SK-N-SH (cell line): ENCODE measurements around the gene SEMA3C. TPM values are rescaled to one million over a fixed set of nuclear protein-coding genes. Genes with fewer than 3 reads are reported as not detected.

Experiments used
- CTCF ChIA-PET: fragments of 300-600, 350-600 bp; formaldehyde crosslinking; extraction: SDS; loops from one replicate; lab custom pipeline; 2021; lab: Yijun Ruan, JAX
- POLR2A ChIA-PET: fragments of 350-600 bp; sonication (Branson Sonifier 250); formaldehyde crosslinking; extraction: SDS; loops from one replicate; lab custom pipeline; 2020; ENCODE audit warnings: antibody characterized with exemption, inconsistent platforms; lab: Yijun Ruan, JAX
- DNase-seq: peaks from one replicate; pipeline ENCODE4 v3.0.0; 2012
- H2AFZ ChIP-seq: fragments of 200-600 bp; sonication (generic); 2 replicates; pipeline ENCODE4 v1.8.1; 2016; ENCODE audit warnings: antibody characterized with exemption, mild to moderate bottlenecking, low read depth
- H3F3A ChIP-seq: fragments of 200-600 bp; sonication (generic); replicated peaks from 2 replicates; pipeline ENCODE3; 2016; ENCODE audit warnings: antibody characterized with exemption, mild to moderate bottlenecking; ENCODE audit not compliant: insufficient read depth
- H3K27ac ChIP-seq, 2 experiments: fragments of 200-500 bp in 1 of 2; fragments of 200-600 bp in 1 of 2; sonication (Bioruptor generic) in 1 of 2; sonication (generic), shearing (Covaris generic) in 1 of 2; 2 replicates each; pipeline versions ENCODE4 v1.5.1 to v1.6.1; 2014 to 2016; ENCODE audit warnings: low read depth in 2 of 2, inconsistent platforms in 1 of 2, low read length in 1 of 2, mild to moderate bottlenecking in 1 of 2, mixed read lengths in 1 of 2
- H3K27me3 ChIP-seq: fragments of 200-600 bp; sonication (generic), shearing (Covaris generic); 2 replicates; pipeline ENCODE4 v1.6.1; 2016; ENCODE audit warnings: mixed run types; ENCODE audit not compliant: insufficient read depth
- H3K36me3 ChIP-seq, 2 experiments: fragments of 200-500 bp in 1 of 2; fragments of 200-600 bp in 1 of 2; sonication (Bioruptor generic) in 1 of 2; sonication (generic) in 1 of 2; replicated peaks in 1 of 2; 2 replicates each; pipeline versions ENCODE3 to v1.5.1; 2014 to 2016; ENCODE audit warnings: low read length in 1 of 2, mild to moderate bottlenecking in 1 of 2; ENCODE audit not compliant: insufficient read depth in 2 of 2, control insufficient read depth in 1 of 2
- H3K4me1 ChIP-seq, 2 experiments: fragments of 200-500 bp in 1 of 2; fragments of 200-600 bp in 1 of 2; sonication (Bioruptor generic) in 1 of 2; sonication (generic), shearing (Covaris generic) in 1 of 2; 2 replicates each; pipeline versions ENCODE4 v1.5.1 to v1.6.1; 2014 to 2016; ENCODE audit warnings: low read depth in 1 of 2, low read length in 1 of 2, mixed run types in 1 of 2; ENCODE audit not compliant: insufficient read depth in 2 of 2, control insufficient read depth in 1 of 2
- H3K4me2 ChIP-seq: fragments of 200-600 bp; sonication (generic), shearing (Covaris generic); 2 replicates; pipeline ENCODE4 v1.6.1; 2017; ENCODE audit warnings: mixed run types
- H3K4me3 ChIP-seq, 2 experiments: fragments of 200-500 bp in 1 of 2; fragments of 200-600 bp in 1 of 2; sonication (Bioruptor generic) in 1 of 2; sonication (generic), shearing (Covaris generic) in 1 of 2; 2 replicates each; pipeline versions ENCODE4 v1.5.1 to v1.8.1; 2014 to 2016; ENCODE audit warnings: low read depth in 2 of 2, inconsistent platforms in 1 of 2, low read length in 1 of 2, mild to moderate bottlenecking in 1 of 2, mixed read lengths in 1 of 2, moderate library complexity in 1 of 2
- H3K79me2 ChIP-seq: fragments of 200-600 bp; sonication (generic); 2 replicates; pipeline ENCODE4 v1.8.1; 2017; ENCODE audit warnings: mild to moderate bottlenecking; ENCODE audit not compliant: insufficient read depth
- H3K9ac ChIP-seq: fragments of 200-600 bp; sonication (generic); 2 replicates; pipeline ENCODE4 v1.6.1; 2017; ENCODE audit warnings: mixed run types
- H3K9me2 ChIP-seq: fragments of 200-600 bp; sonication (generic); 2 replicates; pipeline ENCODE4 v1.6.1; 2017; ENCODE audit warnings: mixed run types
- H3K9me3 ChIP-seq: fragments of 200-600 bp; sonication (generic); 2 replicates; pipeline ENCODE4 v1.6.1; 2017; ENCODE audit warnings: mixed run types, mild to moderate bottlenecking, moderate library complexity
- H4K20me1 ChIP-seq: fragments of 200-600 bp; sonication (generic); 2 replicates; pipeline ENCODE4 v1.6.1; 2017; ENCODE audit warnings: mild to moderate bottlenecking, mixed run types; ENCODE audit not compliant: insufficient read depth
- CHD2 ChIP-seq: fragments of 150-350 bp; IDR thresholded peaks from 2 replicates; pipeline ENCODE4 v1.6.1; 2018; ENCODE audit warnings: low read length; ENCODE audit not compliant: partially characterized antibody
- ELF1 ChIP-seq: IDR thresholded peaks from 2 replicates; pipeline ENCODE4 v1.4.0; 2012
- EP300 ChIP-seq, 2 experiments: IDR thresholded peaks; 2 replicates each; pipeline versions ENCODE4 v1.4.0 to v1.6.1; 2012; ENCODE audit warnings: borderline replicate concordance in 1 of 2, low read depth in 1 of 2, low read length in 1 of 2
- GATA2 ChIP-seq: sonication (generic); formaldehyde crosslinking; IDR thresholded peaks from 2 replicates; pipeline ENCODE4 v1.5.0; 2020; ENCODE audit warnings: mild to moderate bottlenecking, missing genetic modification reagents
- MXI1 ChIP-seq: IDR thresholded peaks from 2 replicates; pipeline ENCODE4 v1.6.1; 2012; ENCODE audit warnings: mild to moderate bottlenecking, low read depth, low read length, improper control_type of control experiment
- NFIC ChIP-seq: IDR thresholded peaks from 2 replicates; pipeline ENCODE4 v1.4.0; 2012; ENCODE audit warnings: borderline replicate concordance
- NRF1 ChIP-seq: IDR thresholded peaks from 2 replicates; pipeline ENCODE4 v1.6.1; 2012; ENCODE audit warnings: low read depth, mild to moderate bottlenecking, low read length
- POLR2AphosphoS5 ChIP-seq: IDR thresholded peaks from 2 replicates; pipeline ENCODE4 v1.6.1; 2012; ENCODE audit warnings: low read depth, low read length
- RCOR1 ChIP-seq: fragments of 150-350 bp; IDR thresholded peaks from 2 replicates; pipeline ENCODE4 v1.6.1; 2017; ENCODE audit warnings: antibody characterized with exemption, low read length
- RFX5 ChIP-seq: IDR thresholded peaks from 2 replicates; pipeline ENCODE4 v1.6.1; 2012; ENCODE audit warnings: mild to moderate bottlenecking, improper control_type of control experiment, low read length
- RXRA ChIP-seq: IDR thresholded peaks from 2 replicates; pipeline ENCODE4 v1.4.0; 2012; ENCODE audit warnings: low read depth, mild to moderate bottlenecking, borderline replicate concordance
- SIN3A ChIP-seq: IDR thresholded peaks from 2 replicates; pipeline ENCODE4 v1.6.1; 2012; ENCODE audit warnings: low read depth, mild to moderate bottlenecking, low read length, moderate library complexity, borderline replicate concordance
- SMC3 ChIP-seq: IDR thresholded peaks from 2 replicates; pipeline ENCODE4 v1.6.1; 2012; ENCODE audit warnings: low read depth, low read length, improper control_type of control experiment
- TAF1 ChIP-seq: IDR thresholded peaks from 2 replicates; pipeline ENCODE4 v1.6.1; 2012; ENCODE audit warnings: low read depth, mild to moderate bottlenecking, low read length, moderate library complexity, borderline replicate concordance
- TCF12 ChIP-seq: IDR thresholded peaks from 2 replicates; pipeline ENCODE4 v1.4.0; 2012
- YY1 ChIP-seq: IDR thresholded peaks from 2 replicates; pipeline ENCODE4 v1.4.0; 2012; ENCODE audit warnings: low read depth, mild to moderate bottlenecking
- WGBS: methylation state at CpG from one replicate; pipeline ENCODE4 v1.1.6; 2017; ENCODE audit warnings: low lambda C conversion rate; 5-methylcytosine and 5-hydroxymethylcytosine counted together
- polyA plus RNA-seq, 3 experiments: library from polyadenylated mRNA; depleted of rRNA; stranded (reverse); fragments of >200 nt; gene quantifications; 2 replicates each; pipeline ENCODE4 v1.2.3, GENCODE V29; 2012
- TF ChIP-seq, protein P1 (sequence below): IDR thresholded peaks from 2 replicates; pipeline ENCODE4 v1.4.0; 2012; ENCODE audit warnings: low read depth, borderline replicate concordance
- TF ChIP-seq, protein P2 (sequence below): IDR thresholded peaks from 2 replicates; pipeline ENCODE4 v1.4.0; 2012; ENCODE audit warnings: low read depth
- TF ChIP-seq, protein P3 (sequence below): IDR thresholded peaks from 2 replicates; pipeline ENCODE4; 2012
- TF ChIP-seq, protein P4 (sequence below): IDR thresholded peaks from 2 replicates; pipeline ENCODE4 v1.6.1; 2012; ENCODE audit warnings: mild to moderate bottlenecking, low read depth, low read length, moderate library complexity
- TF ChIP-seq, protein P5 (sequence below): IDR thresholded peaks from 2 replicates; pipeline ENCODE4 v1.4.0; 2012; ENCODE audit warnings: low read depth, borderline replicate concordance

SEMA3C gene
- polyA plus RNA-seq, 1 of the 3 experiments (the other 2 are of a cell fraction): 51.1 TPM

DNA sequence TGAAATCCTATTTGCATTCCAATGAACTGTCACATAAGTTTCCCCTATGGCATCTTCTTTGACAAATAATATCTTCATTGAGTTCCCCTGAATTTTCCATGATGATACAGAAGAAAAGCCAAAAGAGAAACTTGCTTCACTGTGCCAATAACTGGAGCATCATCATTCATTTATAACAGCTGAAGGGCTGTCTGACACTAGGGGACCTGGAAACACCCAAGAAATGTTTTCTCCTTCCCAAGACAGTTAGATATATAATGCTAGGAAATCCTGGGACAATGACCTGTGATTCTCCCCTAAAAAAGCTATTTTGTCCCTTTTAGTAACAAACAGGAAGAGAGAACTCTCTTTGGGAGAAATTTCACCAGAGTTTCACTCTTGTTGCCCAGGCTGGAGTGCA is 133.6 kb downstream of the SEMA3C start (continued):
- TF ChIP-seq, protein P1, sequence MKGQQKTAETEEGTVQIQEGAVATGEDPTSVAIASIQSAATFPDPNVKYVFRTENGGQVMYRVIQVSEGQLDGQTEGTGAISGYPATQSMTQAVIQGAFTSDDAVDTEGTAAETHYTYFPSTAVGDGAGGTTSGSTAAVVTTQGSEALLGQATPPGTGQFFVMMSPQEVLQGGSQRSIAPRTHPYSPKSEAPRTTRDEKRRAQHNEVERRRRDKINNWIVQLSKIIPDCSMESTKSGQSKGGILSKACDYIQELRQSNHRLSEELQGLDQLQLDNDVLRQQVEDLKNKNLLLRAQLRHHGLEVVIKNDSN: no peak
- TF ChIP-seq, protein P2, sequence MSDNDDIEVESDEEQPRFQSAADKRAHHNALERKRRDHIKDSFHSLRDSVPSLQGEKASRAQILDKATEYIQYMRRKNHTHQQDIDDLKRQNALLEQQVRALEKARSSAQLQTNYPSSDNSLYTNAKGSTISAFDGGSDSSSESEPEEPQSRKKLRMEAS: no peak
- TF ChIP-seq TCF12: no peak
- TF ChIP-seq, protein P3, sequence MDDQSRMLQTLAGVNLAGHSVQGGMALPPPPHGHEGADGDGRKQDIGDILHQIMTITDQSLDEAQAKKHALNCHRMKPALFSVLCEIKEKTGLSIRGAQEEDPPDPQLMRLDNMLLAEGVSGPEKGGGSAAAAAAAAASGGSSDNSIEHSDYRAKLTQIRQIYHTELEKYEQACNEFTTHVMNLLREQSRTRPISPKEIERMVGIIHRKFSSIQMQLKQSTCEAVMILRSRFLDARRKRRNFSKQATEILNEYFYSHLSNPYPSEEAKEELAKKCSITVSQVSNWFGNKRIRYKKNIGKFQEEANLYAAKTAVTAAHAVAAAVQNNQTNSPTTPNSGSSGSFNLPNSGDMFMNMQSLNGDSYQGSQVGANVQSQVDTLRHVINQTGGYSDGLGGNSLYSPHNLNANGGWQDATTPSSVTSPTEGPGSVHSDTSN: no peak
- no peak for TF ChIP-seq ELF1

DNA sequence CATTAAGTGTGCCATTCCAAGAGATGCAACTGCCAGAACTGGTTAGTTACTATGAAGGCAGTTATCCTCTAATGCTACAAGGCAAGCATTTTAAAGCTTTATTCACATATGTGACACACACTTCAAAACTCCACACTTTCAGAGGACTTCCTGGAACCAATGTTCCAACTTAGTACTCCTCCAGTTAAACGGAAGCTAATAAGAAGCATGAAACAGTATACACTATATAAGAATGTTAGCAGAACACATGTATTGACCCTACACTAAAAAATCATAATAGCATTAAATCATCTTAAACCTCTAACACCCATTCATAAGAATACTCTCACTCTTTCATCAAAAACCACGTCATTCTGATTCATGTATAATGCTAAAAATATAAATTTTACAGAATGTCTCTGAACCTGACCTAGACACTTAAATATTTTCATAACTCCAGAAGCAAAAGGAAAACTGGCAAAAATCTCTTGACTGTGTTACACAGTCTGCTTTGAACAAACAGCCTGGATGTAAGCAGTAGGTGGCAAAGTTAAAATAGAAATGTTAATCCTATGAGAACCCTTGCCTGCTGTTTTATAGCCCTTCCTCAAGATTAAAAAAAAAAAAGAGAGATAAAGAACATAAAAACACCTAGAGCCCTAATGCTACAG is 135.0 kb downstream of the SEMA3C start:
- peak overlapping the region; percentile 7; the same call in 1 of the 2 replicates for H2AFZ ChIP-seq
- H3K4me1 ChIP-seq: peaks cover 28 to 35% of the 10 kb centered on the region in 2 experiments
- H3K27me3 ChIP-seq: no peaks in the 10 kb centered on the region
- H3K4me3 ChIP-seq: peak overlapping the region in 1 of 2 experiments; percentile 35; a peak in 2 of 4 replicates
- no peak for DNase-seq
- H3F3A ChIP-seq: peaks cover 36% of the 10 kb centered on the region
- 17% methylated on average over 2 of the region's 2 CpGs for WGBS
- peak overlapping the region; percentile 42 for H3K4me2 ChIP-seq
- peak overlapping the region; percentile 69 to 81; a peak in 3 of 4 replicates for H3K27ac ChIP-seq
- peak overlapping the region; percentile 33; the same call in 1 of the 2 replicates for H3K9ac ChIP-seq
- no peaks in the 10 kb centered on the region for H3K9me2 ChIP-seq
- H3K9me3 ChIP-seq: no peaks in the 10 kb centered on the region
- H4K20me1 ChIP-seq: no peaks in the 10 kb centered on the region
- ChIA-PET POLR2A (no interaction called here), CTCF (interaction anchor here (0.9 to 1.4 kb wide), 2 partner anchors 11 to 23 kb away, joined by 3 read pairs; no protein-coding TSS in a partner anchor)
- peaks cover 3 to 18% of the 10 kb centered on the region in 2 experiments for H3K36me3 ChIP-seq
- no peaks in the 10 kb centered on the region for H3K79me2 ChIP-seq
- TF ChIP-seq RCOR1 (no peak), RXRA (no peak; the same call in 1 of the 2 replicates), GATA2 (no peak), NFIC (no peak; the same call in 1 of the 2 replicates), YY1 (no peak), EP300 (IDR thresholded peaks at IDR 0.05; ENCODE audit: borderline replicate concordance in 1 of 2, low read depth in 1 of 2, low read length in 1 of 2) (no peak; a peak in 1 of 4 replicates), CHD2 (no peak), SMC3 (no peak), MXI1 (no peak), RFX5 (no peak), NRF1 (no peak), SIN3A (no peak), POLR2AphosphoS5 (no peak), TAF1 (no peak)
- TF ChIP-seq, protein P3: peak; percentile 70
- TF ChIP-seq, protein P4, sequence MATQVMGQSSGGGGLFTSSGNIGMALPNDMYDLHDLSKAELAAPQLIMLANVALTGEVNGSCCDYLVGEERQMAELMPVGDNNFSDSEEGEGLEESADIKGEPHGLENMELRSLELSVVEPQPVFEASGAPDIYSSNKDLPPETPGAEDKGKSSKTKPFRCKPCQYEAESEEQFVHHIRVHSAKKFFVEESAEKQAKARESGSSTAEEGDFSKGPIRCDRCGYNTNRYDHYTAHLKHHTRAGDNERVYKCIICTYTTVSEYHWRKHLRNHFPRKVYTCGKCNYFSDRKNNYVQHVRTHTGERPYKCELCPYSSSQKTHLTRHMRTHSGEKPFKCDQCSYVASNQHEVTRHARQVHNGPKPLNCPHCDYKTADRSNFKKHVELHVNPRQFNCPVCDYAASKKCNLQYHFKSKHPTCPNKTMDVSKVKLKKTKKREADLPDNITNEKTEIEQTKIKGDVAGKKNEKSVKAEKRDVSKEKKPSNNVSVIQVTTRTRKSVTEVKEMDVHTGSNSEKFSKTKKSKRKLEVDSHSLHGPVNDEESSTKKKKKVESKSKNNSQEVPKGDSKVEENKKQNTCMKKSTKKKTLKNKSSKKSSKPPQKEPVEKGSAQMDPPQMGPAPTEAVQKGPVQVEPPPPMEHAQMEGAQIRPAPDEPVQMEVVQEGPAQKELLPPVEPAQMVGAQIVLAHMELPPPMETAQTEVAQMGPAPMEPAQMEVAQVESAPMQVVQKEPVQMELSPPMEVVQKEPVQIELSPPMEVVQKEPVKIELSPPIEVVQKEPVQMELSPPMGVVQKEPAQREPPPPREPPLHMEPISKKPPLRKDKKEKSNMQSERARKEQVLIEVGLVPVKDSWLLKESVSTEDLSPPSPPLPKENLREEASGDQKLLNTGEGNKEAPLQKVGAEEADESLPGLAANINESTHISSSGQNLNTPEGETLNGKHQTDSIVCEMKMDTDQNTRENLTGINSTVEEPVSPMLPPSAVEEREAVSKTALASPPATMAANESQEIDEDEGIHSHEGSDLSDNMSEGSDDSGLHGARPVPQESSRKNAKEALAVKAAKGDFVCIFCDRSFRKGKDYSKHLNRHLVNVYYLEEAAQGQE: no peak
- TF ChIP-seq, protein P1: no peak
- TF ChIP-seq, protein P5, sequence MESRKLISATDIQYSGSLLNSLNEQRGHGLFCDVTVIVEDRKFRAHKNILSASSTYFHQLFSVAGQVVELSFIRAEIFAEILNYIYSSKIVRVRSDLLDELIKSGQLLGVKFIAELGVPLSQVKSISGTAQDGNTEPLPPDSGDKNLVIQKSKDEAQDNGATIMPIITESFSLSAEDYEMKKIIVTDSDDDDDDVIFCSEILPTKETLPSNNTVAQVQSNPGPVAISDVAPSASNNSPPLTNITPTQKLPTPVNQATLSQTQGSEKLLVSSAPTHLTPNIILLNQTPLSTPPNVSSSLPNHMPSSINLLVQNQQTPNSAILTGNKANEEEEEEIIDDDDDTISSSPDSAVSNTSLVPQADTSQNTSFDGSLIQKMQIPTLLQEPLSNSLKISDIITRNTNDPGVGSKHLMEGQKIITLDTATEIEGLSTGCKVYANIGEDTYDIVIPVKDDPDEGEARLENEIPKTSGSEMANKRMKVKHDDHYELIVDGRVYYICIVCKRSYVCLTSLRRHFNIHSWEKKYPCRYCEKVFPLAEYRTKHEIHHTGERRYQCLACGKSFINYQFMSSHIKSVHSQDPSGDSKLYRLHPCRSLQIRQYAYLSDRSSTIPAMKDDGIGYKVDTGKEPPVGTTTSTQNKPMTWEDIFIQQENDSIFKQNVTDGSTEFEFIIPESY: no peak
